Naive thymus-derived CD8-positive, alpha-beta T cell (primary cell): ENCODE results near the gene SEMA6D. TPM values are rescaled to one million over a fixed set of nuclear protein-coding genes. Genes with fewer than 3 reads are reported as not detected.

Experiments used
- ATAC-seq, 2 donors: fragments of 150-1000 bp; cut with Tn5 transposase in 1 of 2; sonication (Bioruptor Pico), chemical (Tn5 transposase) in 1 of 2; 1 replicate in 1 of 2; 2 replicates in 1 of 2; pipeline ENCODE4 v1.10.0; 2021; ENCODE audit warnings: mild to moderate bottlenecking in 2 of 2, moderate library complexity in 2 of 2
- POLR2A ChIA-PET: fragments of 350-600 bp; sonication (Branson Sonifier 250); formaldehyde crosslinking; loops from one replicate; lab custom pipeline; 2021; ENCODE audit warnings: antibody characterized with exemption; lab: Charles Lee
- DNase-seq, 10 donors: peaks; one replicate each; pipeline versions ENCODE4 v3.0.0 to v3.0.0-alpha.2; 2020 to 2022
- H3K27ac Mint-ChIP-seq, 10 donors: one replicate each; pipeline ENCODE4 v1.8.0; 2020 to 2022; ENCODE audit warnings: mild to moderate bottlenecking in 10 of 10, mixed read lengths in 10 of 10, moderate library complexity in 4 of 10, inconsistent platforms in 1 of 10
- H3K27me3 Mint-ChIP-seq, 5 donors: one replicate each; pipeline ENCODE4 v1.8.0; 2021 to 2022; ENCODE audit warnings: mixed read lengths in 5 of 5
- H3K36me3 Mint-ChIP-seq, 3 donors: one replicate each; pipeline ENCODE4 v1.8.0; 2020 to 2022; ENCODE audit warnings: mixed read lengths in 3 of 3, mild to moderate bottlenecking in 2 of 3, inconsistent platforms in 1 of 3
- H3K4me1 Mint-ChIP-seq, 4 donors: one replicate each; pipeline ENCODE4 v1.8.0; 2021 to 2022; ENCODE audit warnings: mixed read lengths in 4 of 4
- H3K4me3 Mint-ChIP-seq, 10 donors: one replicate each; pipeline ENCODE4 v1.8.0; 2020 to 2022; ENCODE audit warnings: mild to moderate bottlenecking in 10 of 10, mixed read lengths in 10 of 10, moderate library complexity in 6 of 10, inconsistent platforms in 1 of 10
- H3K9me3 Mint-ChIP-seq, 9 donors: one replicate each; pipeline ENCODE4 v1.8.0; 2020 to 2022; ENCODE audit warnings: mixed read lengths in 9 of 9, mild to moderate bottlenecking in 3 of 9, inconsistent platforms in 1 of 9, moderate library complexity in 1 of 9
- polyA plus RNA-seq, 3 donors: library from polyadenylated mRNA; unstranded; fragments of 300-500 nt; fragmentation: Illumina TruSeq; gene quantifications; one replicate each; pipeline ENCODE4 v1.2.3, GENCODE V29; 2021
- total RNA-seq, 8 experiments: library from RNA in 2 of 8; stranded (reverse) in 2 of 8; gene quantifications; one replicate each; pipeline ENCODE4 v1.2.3 and lab custom pipeline; 2021 to 2026

The SEMA6D gene
- total and polyA plus RNA-seq, 5 experiments from 2014 or later = not detected

- H3K9me3 Mint-ChIP-seq = peaks cover 0 to 3% (median 0%) of the 10 kb centered on the region in 9 donors
- H3K27me3 Mint-ChIP-seq = peaks cover 0 to 11% (median 2%) of the 10 kb centered on the region in 5 donors
- H3K4me3 Mint-ChIP-seq = no peak overlapping the region
- POLR2A ChIA-PET = no interaction called here
- H3K4me1 Mint-ChIP-seq = no peaks in the 10 kb centered on the region
- H3K27ac Mint-ChIP-seq = no peak overlapping the region
- DNase-seq (no peak), ATAC-seq (no peak)
- no peaks in the 10 kb centered on the region for H3K36me3 Mint-ChIP-seq
These were observed 21.0 kb upstream of the SEMA6D start for GRCh38 chr15:47696351-47696750.

GRCh38 chr15:47705281-47705997 lies 11.9 kb upstream of the SEMA6D start:
- POLR2A ChIA-PET = no interaction called here
- DNase-seq (no peak), ATAC-seq (no peak)
- H3K36me3 Mint-ChIP-seq = no peaks in the 10 kb centered on the region
- H3K4me1 Mint-ChIP-seq = no peaks in the 10 kb centered on the region
- no peak overlapping the region for H3K27ac Mint-ChIP-seq
- H3K9me3 Mint-ChIP-seq = no peaks in the 10 kb centered on the region
- H3K27me3 Mint-ChIP-seq = peaks cover 3 to 22% (median 9%) of the 10 kb centered on the region in 5 donors
- H3K4me3 Mint-ChIP-seq = no peak overlapping the region

GRCh38 chr15:47707391-47707790 lies 9.9 kb upstream of the SEMA6D start:
- H3K27ac Mint-ChIP-seq = no peak overlapping the region
- no peak for ATAC-seq
- no peak for DNase-seq
- no peaks in the 10 kb centered on the region for H3K4me1 Mint-ChIP-seq
- H3K4me3 Mint-ChIP-seq = no peak overlapping the region
- POLR2A ChIA-PET = no interaction called here
- H3K36me3 Mint-ChIP-seq = no peaks in the 10 kb centered on the region
- H3K9me3 Mint-ChIP-seq = no peaks in the 10 kb centered on the region
- H3K27me3 Mint-ChIP-seq = peaks cover 3 to 22% (median 9%) of the 10 kb centered on the region in 5 donors

- H3K9me3 Mint-ChIP-seq = no peaks in the 10 kb centered on the region
- H3K4me1 Mint-ChIP-seq = no peaks in the 10 kb centered on the region
- peaks cover 3 to 22% (median 9%) of the 10 kb centered on the region in 5 donors for H3K27me3 Mint-ChIP-seq
- H3K36me3 Mint-ChIP-seq = no peaks in the 10 kb centered on the region
- ATAC-seq (no peak), DNase-seq (no peak)
- H3K4me3 Mint-ChIP-seq = no peak overlapping the region
- POLR2A ChIA-PET = no interaction called here
- H3K27ac Mint-ChIP-seq = no peak overlapping the region
These were observed 8.9 kb upstream of the SEMA6D start for GRCh38 chr15:47708161-47708980.

GRCh38 chr15:47711655-47712054 lies 5.7 kb upstream of the SEMA6D start:
- POLR2A ChIA-PET = no interaction called here
- Mint-ChIP-seq H3K27ac (no peak overlapping the region), H3K4me3 (no peak overlapping the region)

GRCh38 chr15:47715402-47715801 lies 1.9 kb upstream of the SEMA6D start:
- H3K36me3 Mint-ChIP-seq = peaks cover 0 to 3% (median 0%) of the 10 kb centered on the region in 3 donors
- no peak overlapping the region for H3K4me3 Mint-ChIP-seq
- ATAC-seq (no peak), DNase-seq (no peak)
- peaks cover 0 to 9% (median 5%) of the 10 kb centered on the region in 4 donors for H3K4me1 Mint-ChIP-seq
- peaks cover 19 to 49% (median 41%) of the 10 kb centered on the region in 5 donors for H3K27me3 Mint-ChIP-seq
- H3K9me3 Mint-ChIP-seq = peaks cover 0 to 4% (median 0%) of the 10 kb centered on the region in 9 donors
- H3K27ac Mint-ChIP-seq = peak overlapping the region in 1 of 10 donors; percentile 34
- POLR2A ChIA-PET = no interaction called here

More at GRCh38 chr15:47711655-47712054, 5.7 kb upstream of the SEMA6D start:
- DNase-seq (no peak), ATAC-seq (no peak)
- no peaks in the 10 kb centered on the region for H3K36me3 Mint-ChIP-seq
- no peaks in the 10 kb centered on the region for H3K4me1 Mint-ChIP-seq
- peaks cover 0 to 4% (median 0%) of the 10 kb centered on the region in 9 donors for H3K9me3 Mint-ChIP-seq
- peaks cover 13 to 39% (median 27%) of the 10 kb centered on the region in 5 donors for H3K27me3 Mint-ChIP-seq

- DNase-seq (no peak), ATAC-seq (no peak)
- Mint-ChIP-seq H3K4me3 (no peak overlapping the region), H3K4me1 (peaks cover 0 to 9% (median 5%) of the 10 kb centered on the region in 4 donors), H3K27ac (peak overlapping the region in 1 of 10 donors; percentile 34), H3K36me3 (peaks cover 0 to 3% (median 0%) of the 10 kb centered on the region in 3 donors), H3K27me3 (peaks cover 21 to 52% (median 42%) of the 10 kb centered on the region in 5 donors), H3K9me3 (peaks cover 0 to 4% (median 0%) of the 10 kb centered on the region in 9 donors)
- POLR2A ChIA-PET = no interaction called here
These were observed 1.4 kb upstream of the SEMA6D start for GRCh38 chr15:47715856-47716445.

GRCh38 chr15:47716516-47716915 lies 789 bp upstream of the SEMA6D start:
- ATAC-seq (no peak), DNase-seq (no peak)
- Mint-ChIP-seq H3K27me3 (peaks cover 21 to 55% (median 43%) of the 10 kb centered on the region in 5 donors), H3K4me1 (peaks cover 0 to 9% (median 5%) of the 10 kb centered on the region in 4 donors), H3K4me3 (no peak overlapping the region), H3K9me3 (peaks cover 0 to 4% (median 0%) of the 10 kb centered on the region in 9 donors), H3K27ac (peak overlapping the region in 1 of 10 donors; percentile 80), H3K36me3 (peaks cover 0 to 3% (median 0%) of the 10 kb centered on the region in 3 donors)
- POLR2A ChIA-PET = no interaction called here

GRCh38 chr15:47718497-47719437 lies 1.5 kb downstream of the SEMA6D start:
- Mint-ChIP-seq H3K27ac (no peak overlapping the region), H3K36me3 (peaks cover 0 to 3% (median 0%) of the 10 kb centered on the region in 3 donors), H3K4me1 (peaks cover 0 to 9% (median 5%) of the 10 kb centered on the region in 4 donors), H3K4me3 (no peak overlapping the region), H3K9me3 (peaks cover 0 to 4% (median 0%) of the 10 kb centered on the region in 9 donors), H3K27me3 (peaks cover 30 to 75% (median 60%) of the 10 kb centered on the region in 5 donors)
- ATAC-seq (no peak), DNase-seq (no peak)
- POLR2A ChIA-PET = no interaction called here

- ATAC-seq (no peak), DNase-seq (no peak)
- Mint-ChIP-seq H3K9me3 (peaks cover 0 to 1% (median 0%) of the 10 kb centered on the region in 9 donors), H3K27me3 (peaks cover 27 to 80% (median 61%) of the 10 kb centered on the region in 5 donors), H3K27ac (no peak overlapping the region), H3K4me1 (peaks cover 0 to 9% (median 5%) of the 10 kb centered on the region in 4 donors), H3K36me3 (peaks cover 0 to 3% (median 0%) of the 10 kb centered on the region in 3 donors), H3K4me3 (no peak overlapping the region)
- POLR2A ChIA-PET = no interaction called here
These were observed 2.4 kb downstream of the SEMA6D start for GRCh38 chr15:47719730-47720129.

- Mint-ChIP-seq H3K27ac (no peak overlapping the region), H3K9me3 (no peaks in the 10 kb centered on the region), H3K4me1 (peaks cover 0 to 9% (median 5%) of the 10 kb centered on the region in 4 donors), H3K36me3 (peaks cover 0 to 3% (median 0%) of the 10 kb centered on the region in 3 donors), H3K4me3 (no peak overlapping the region), H3K27me3 (peaks cover 24 to 73% (median 55%) of the 10 kb centered on the region in 5 donors)
- POLR2A ChIA-PET = no interaction called here
- DNase-seq (no peak), ATAC-seq (no peak)
These were observed 3.2 kb downstream of the SEMA6D start for GRCh38 chr15:47720555-47720954.

- H3K36me3 Mint-ChIP-seq = peaks cover 0 to 3% (median 0%) of the 10 kb centered on the region in 3 donors
- ATAC-seq (no peak), DNase-seq (no peak)
- H3K4me1 Mint-ChIP-seq = peaks cover 0 to 9% (median 5%) of the 10 kb centered on the region in 4 donors
- H3K27me3 Mint-ChIP-seq = peaks cover 24 to 70% (median 45%) of the 10 kb centered on the region in 5 donors
- no peak overlapping the region for H3K27ac Mint-ChIP-seq
- no peak overlapping the region for H3K4me3 Mint-ChIP-seq
- POLR2A ChIA-PET = no interaction called here
- H3K9me3 Mint-ChIP-seq = no peaks in the 10 kb centered on the region
These were observed 4.4 kb downstream of the SEMA6D start for GRCh38 chr15:47721676-47722075.
